Ovary (tissue), 3 donors: ENCODE data around the gene COL6A3.

ENCODE experiments used
- CTCF ChIP-seq, 3 donors: fragments of 450-650 bp in 2 of 3; fragments of 200-600 bp in 1 of 3; IDR thresholded peaks; one replicate each; pipeline versions ENCODE4 v1.5.1 to v1.8.0; 2016 to 2022; ENCODE audit warnings: antibody characterized with exemption in 3 of 3, mild to moderate bottlenecking in 1 of 3
- EP300 ChIP-seq: sonication (generic); formaldehyde crosslinking; IDR thresholded peaks from one replicate; pipeline ENCODE4 v1.6.1; 2017; ENCODE audit warnings: antibody characterized with exemption
- POLR2A ChIP-seq: fragments of 450-650 bp; IDR thresholded peaks from one replicate; pipeline ENCODE4 v1.6.1; 2017; ENCODE audit warnings: antibody characterized with exemption, mild to moderate bottlenecking, moderate library complexity
- donor health status: DM: no; HTN: no; CAD: no.

DNA sequence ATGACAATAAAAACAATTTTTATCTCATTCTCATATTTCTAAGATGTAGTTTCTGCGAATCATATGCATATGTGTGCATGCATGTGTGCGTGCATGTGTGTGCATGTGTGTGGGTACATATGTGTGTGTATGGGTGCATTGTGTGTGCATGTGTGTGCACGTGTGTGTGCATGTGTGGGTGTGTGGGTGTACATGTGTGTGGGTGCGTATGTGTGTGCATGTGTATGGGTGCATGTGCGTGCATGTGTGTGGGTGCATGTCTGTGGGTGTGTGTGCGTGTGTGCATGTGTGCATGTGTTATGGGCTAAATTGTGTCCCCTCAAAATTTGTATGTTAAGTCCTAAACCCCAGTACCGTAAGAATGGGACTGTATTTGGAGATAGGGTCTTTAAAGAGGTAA is 49.3 kb downstream of the COL6A3 start:
- TF ChIP-seq CTCF (IDR thresholded peaks at IDR 0.05) (no peak), POLR2A (no peak), EP300 (no peak)
